Body of pancreas (tissue), 4 donors: Measurements from ENCODE around the gene KNSTRN.

Source experiments
- POLR2A ChIP-seq, 3 donors: fragments of 450-650 bp; IDR thresholded peaks; one replicate each; pipeline ENCODE4 v1.6.1; 2016; ENCODE audit warnings: antibody characterized with exemption in 3 of 3, mild to moderate bottlenecking in 2 of 3
- TF ChIP-seq, protein P1 (sequence below), 7 experiments: fragments of 450-650 bp in 4 of 7; fragments of 200-600 bp in 3 of 7; sonication (generic) in 3 of 7; IDR thresholded peaks; one replicate each; pipeline ENCODE4 v1.5.1; 2016 to 2019; ENCODE audit warnings: antibody characterized with exemption in 7 of 7

- no peak for TF ChIP-seq POLR2A (IDR thresholded peaks at IDR 0.05)
- TF ChIP-seq, protein P1, sequence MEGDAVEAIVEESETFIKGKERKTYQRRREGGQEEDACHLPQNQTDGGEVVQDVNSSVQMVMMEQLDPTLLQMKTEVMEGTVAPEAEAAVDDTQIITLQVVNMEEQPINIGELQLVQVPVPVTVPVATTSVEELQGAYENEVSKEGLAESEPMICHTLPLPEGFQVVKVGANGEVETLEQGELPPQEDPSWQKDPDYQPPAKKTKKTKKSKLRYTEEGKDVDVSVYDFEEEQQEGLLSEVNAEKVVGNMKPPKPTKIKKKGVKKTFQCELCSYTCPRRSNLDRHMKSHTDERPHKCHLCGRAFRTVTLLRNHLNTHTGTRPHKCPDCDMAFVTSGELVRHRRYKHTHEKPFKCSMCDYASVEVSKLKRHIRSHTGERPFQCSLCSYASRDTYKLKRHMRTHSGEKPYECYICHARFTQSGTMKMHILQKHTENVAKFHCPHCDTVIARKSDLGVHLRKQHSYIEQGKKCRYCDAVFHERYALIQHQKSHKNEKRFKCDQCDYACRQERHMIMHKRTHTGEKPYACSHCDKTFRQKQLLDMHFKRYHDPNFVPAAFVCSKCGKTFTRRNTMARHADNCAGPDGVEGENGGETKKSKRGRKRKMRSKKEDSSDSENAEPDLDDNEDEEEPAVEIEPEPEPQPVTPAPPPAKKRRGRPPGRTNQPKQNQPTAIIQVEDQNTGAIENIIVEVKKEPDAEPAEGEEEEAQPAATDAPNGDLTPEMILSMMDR (IDR thresholded peaks at IDR 0.05), result no peak
Measured at GRCh38 chr15:40345225-40345866, 37.2 kb upstream of the KNSTRN start.
